SU-DHL-6 (cell line): ENCODE measurements around the gene ZFHX3.

Source experiments
- H2AFZ ChIP-seq: fragments of 200-600 bp; sonication (generic); 2 replicates; pipeline ENCODE4 v1.6.1; 2014; ENCODE audit warnings: low read depth, mild to moderate bottlenecking, moderate library complexity, mixed read lengths, antibody characterized with exemption, low read length; ENCODE audit not compliant: severe bottlenecking
- H3F3A ChIP-seq: fragments of 200-600 bp; shearing (Covaris generic); 2 replicates; pipeline ENCODE4 v1.6.0; 2016; ENCODE audit warnings: antibody characterized with exemption, mild to moderate bottlenecking; ENCODE audit not compliant: insufficient read depth
- H3K27ac ChIP-seq: fragments of 200-600 bp; sonication (generic); 2 replicates; pipeline ENCODE4 v1.5.1; 2016; ENCODE audit warnings: low read depth, mild to moderate bottlenecking, low read length, moderate library complexity, mixed read lengths
- H3K27me3 ChIP-seq: fragments of 200-600 bp; sonication (generic), shearing (Covaris generic); 2 replicates; pipeline ENCODE4 v1.6.0; 2014; ENCODE audit warnings: mild to moderate bottlenecking, low read length
- H3K36me3 ChIP-seq: fragments of 200-600 bp; sonication (generic); 2 replicates; pipeline ENCODE4 v1.6.1; 2014; ENCODE audit warnings: mild to moderate bottlenecking, low read length, mixed read lengths
- H3K4me2 ChIP-seq: fragments of 300-600, 200-600 bp; shearing (Covaris generic), sonication (generic); 2 replicates; pipeline ENCODE4 v1.6.0; 2014; ENCODE audit warnings: low read length, low read depth, mild to moderate bottlenecking; ENCODE audit not compliant: poor library complexity, severe bottlenecking
- H3K4me3 ChIP-seq: fragments of 200-600 bp; sonication (generic); 2 replicates; pipeline ENCODE4 v1.5.1; 2014; ENCODE audit warnings: antibody characterized with exemption, low read length, mild to moderate bottlenecking, mixed read lengths; ENCODE audit not compliant: insufficient read depth, poor library complexity, severe bottlenecking
- H3K79me2 ChIP-seq: fragments of 200-600 bp; sonication (generic); 2 replicates; pipeline ENCODE4 v1.6.1; 2014; ENCODE audit warnings: mild to moderate bottlenecking, low read length, moderate library complexity; ENCODE audit not compliant: insufficient read depth
- H3K9ac ChIP-seq: fragments of 200-600 bp; sonication (generic); 2 replicates; pipeline ENCODE4 v1.7.0; 2014; ENCODE audit warnings: mild to moderate bottlenecking, low read length
- H3K9me2 ChIP-seq: fragments of 200-600 bp; sonication (generic); replicated peaks from 2 replicates; pipeline ENCODE4 v1.6.1; 2014; ENCODE audit warnings: low read length; ENCODE audit not compliant: insufficient read depth
- H3K9me3 ChIP-seq: fragments of 200-600 bp; sonication (generic); 2 replicates; pipeline ENCODE4 v1.6.1; 2014; ENCODE audit warnings: low read length, mixed read lengths; ENCODE audit not compliant: insufficient read depth
- H4K20me1 ChIP-seq: fragments of 200-600 bp; sonication (generic); 2 replicates; pipeline ENCODE4 v1.6.1; 2014; ENCODE audit warnings: low read depth, mild to moderate bottlenecking, antibody characterized with exemption, low read length, moderate library complexity, mixed read lengths
- CTCF ChIP-seq: fragments of 200-600 bp; sonication (generic); IDR thresholded peaks from one replicate; pipeline ENCODE4 v1.5.1; 2017; ENCODE audit warnings: antibody characterized with exemption, mild to moderate bottlenecking, low read length, moderate library complexity; ENCODE audit not compliant: insufficient read depth, poor library complexity, severe bottlenecking
- EZH2phosphoT487 ChIP-seq: fragments of 200-600 bp; sonication (generic), shearing (Covaris generic); conservative IDR thresholded peaks from 2 replicates; pipeline ENCODE4 v1.6.1; 2018; ENCODE audit warnings: mild to moderate bottlenecking, antibody characterized with exemption, low read length, moderate library complexity, mixed read lengths

The ZFHX3 gene

GRCh38 chr16:73000907-73001521 is 46.9 kb downstream of the ZFHX3 start:
- Histone ChIP-seq H3K9ac (no peak overlapping the region), H4K20me1 (no peaks in the 10 kb centered on the region), H3K79me2 (no peaks in the 10 kb centered on the region), H3K9me2 (no peaks in the 10 kb centered on the region), H3K27me3 (no peaks in the 10 kb centered on the region), H2AFZ (no peak overlapping the region), H3K27ac (no peak overlapping the region), H3K4me2 (no peak overlapping the region), H3K36me3 (no peaks in the 10 kb centered on the region), H3K9me3 (no peaks in the 10 kb centered on the region), H3K4me3 (no peak overlapping the region), H3F3A (no peaks in the 10 kb centered on the region)
- TF ChIP-seq CTCF (no peak), EZH2phosphoT487 (no peak)

- H3K4me3 ChIP-seq: no peak overlapping the region
- no peaks in the 10 kb centered on the region for H3K27me3 ChIP-seq
- no peaks in the 10 kb centered on the region for H3K79me2 ChIP-seq
Observed at GRCh38 chr16:73000020-73000906, 47.7 kb downstream of the ZFHX3 start.

GRCh38 chr16:72999541-73000019 is 48.3 kb downstream of the ZFHX3 start:
- no peaks in the 10 kb centered on the region for H3K27me3 ChIP-seq
- H3K9ac ChIP-seq: no peak overlapping the region
- H3K9me3 ChIP-seq: no peaks in the 10 kb centered on the region
- no peak overlapping the region for H3K27ac ChIP-seq
- no peak overlapping the region for H2AFZ ChIP-seq
- no peaks in the 10 kb centered on the region for H3K36me3 ChIP-seq
- H3K4me2 ChIP-seq: no peak overlapping the region
- no peaks in the 10 kb centered on the region for H3K79me2 ChIP-seq
- H3K9me2 ChIP-seq: no peaks in the 10 kb centered on the region
- no peak overlapping the region for H3K4me3 ChIP-seq
- H4K20me1 ChIP-seq: no peaks in the 10 kb centered on the region
- TF ChIP-seq EZH2phosphoT487 (no peak), CTCF (no peak)
- H3F3A ChIP-seq: no peaks in the 10 kb centered on the region

More at GRCh38 chr16:73000020-73000906, 47.7 kb downstream of the ZFHX3 start:
- no peak overlapping the region for H3K9ac ChIP-seq
- H4K20me1 ChIP-seq: no peaks in the 10 kb centered on the region
- H2AFZ ChIP-seq: no peak overlapping the region
- H3K27ac ChIP-seq: no peak overlapping the region
- no peak for TF ChIP-seq CTCF
- no peak for TF ChIP-seq EZH2phosphoT487
- no peaks in the 10 kb centered on the region for H3K9me3 ChIP-seq
- no peaks in the 10 kb centered on the region for H3K9me2 ChIP-seq
- H3K36me3 ChIP-seq: no peaks in the 10 kb centered on the region
- H3F3A ChIP-seq: no peaks in the 10 kb centered on the region
- H3K4me2 ChIP-seq: no peak overlapping the region
